AG09319 (cell line): ENCODE measurements around the gene RELCH.

Experiments used
- DNase-seq: peaks from one replicate; pipeline ENCODE4 v3.0.0-alpha.2; 2010; ENCODE audit warnings: low read depth; ENCODE audit errors: extremely low read depth
- CTCF ChIP-seq: IDR thresholded peaks from 2 replicates; pipeline ENCODE4 v1.5.1; 2011; ENCODE audit warnings: low read depth, mild to moderate bottlenecking, inconsistent platforms, low read length, moderate library complexity

The RELCH gene

GRCh38 chr18:62334120-62334519, 147.1 kb downstream of the RELCH start:
- no peak for TF ChIP-seq CTCF
- DNase-seq, result no peak

DNA sequence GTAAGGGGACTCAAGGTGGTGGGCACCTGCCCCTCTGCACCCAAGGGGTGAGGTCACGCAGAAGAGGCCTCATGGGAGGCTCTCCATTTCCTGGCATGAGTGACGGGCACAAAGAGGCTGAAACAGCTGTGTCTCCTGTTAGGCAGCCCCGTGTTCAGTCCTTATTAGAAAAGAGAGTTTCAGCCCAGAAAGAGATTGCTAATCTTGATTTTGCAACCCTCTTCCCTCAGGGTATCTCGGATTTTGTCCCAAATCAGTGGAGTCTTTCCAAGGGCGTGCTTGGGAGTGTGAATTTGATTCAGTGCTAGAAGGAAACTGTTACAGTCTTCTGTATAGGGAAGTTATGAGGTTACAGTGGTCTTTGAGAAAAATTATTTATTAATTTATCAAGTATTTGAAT, 148.4 kb downstream of the RELCH start:
- no peak for TF ChIP-seq CTCF

GRCh38 chr18:62336618-62337017, 149.6 kb downstream of the RELCH start:
- DNase-seq, result no peak
- no peak for TF ChIP-seq CTCF

More for the DNA sequence above, 148.4 kb downstream of the RELCH start:
- no peak for DNase-seq

- DNase-seq, result no peak
- no peak for TF ChIP-seq CTCF
These were observed 150.3 kb downstream of the RELCH start for GRCh38 chr18:62337336-62337735.

GRCh38 chr18:62338446-62339105, 151.5 kb downstream of the RELCH start:
- no peak for TF ChIP-seq CTCF

DNA sequence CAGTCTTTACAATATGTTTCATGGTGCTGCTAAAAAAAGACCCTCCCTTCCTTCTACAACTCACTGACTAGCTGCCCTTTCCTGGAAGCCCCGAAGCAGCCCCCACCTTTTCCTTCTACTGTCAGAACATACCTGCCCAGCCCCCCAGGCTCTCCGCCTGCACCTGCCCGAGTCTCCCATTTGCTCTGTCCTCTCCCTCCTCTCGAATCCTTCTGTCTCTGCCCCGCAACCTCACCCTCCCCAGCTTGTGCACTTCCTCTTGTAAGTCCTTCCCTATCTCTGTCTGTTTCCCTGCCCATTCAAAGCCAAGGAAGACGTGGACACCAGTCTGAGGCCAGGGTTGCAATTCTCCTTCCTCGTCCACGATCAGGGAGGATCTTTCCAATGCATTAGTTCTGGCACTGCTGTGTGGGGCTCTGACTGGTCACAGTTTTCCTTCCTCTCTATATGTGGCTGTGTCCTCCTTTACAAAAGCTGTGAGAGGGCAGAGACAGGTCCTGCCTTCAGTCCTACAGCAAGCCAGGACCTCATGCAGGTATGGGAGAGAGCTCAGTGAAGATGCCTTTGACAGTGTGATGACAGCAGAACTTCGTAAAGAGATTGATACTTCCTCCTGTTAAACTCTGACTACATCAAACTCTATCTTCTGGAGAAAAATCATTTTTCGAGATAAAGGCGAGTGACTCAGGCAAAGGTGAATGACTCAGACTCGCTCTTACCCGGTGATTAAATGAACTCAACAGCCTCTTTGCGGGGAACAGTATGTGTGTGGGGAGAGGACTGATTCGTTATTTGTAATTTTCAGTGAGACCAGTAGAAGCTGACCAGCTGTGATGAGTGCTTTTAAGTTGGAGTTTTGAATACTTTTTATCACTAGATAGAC, 152.3 kb downstream of the RELCH start:
- no peak for DNase-seq
- TF ChIP-seq CTCF, result no peak

More at GRCh38 chr18:62338446-62339105, 151.5 kb downstream of the RELCH start:
- DNase-seq, result no peak

- no peak for TF ChIP-seq CTCF
- DNase-seq, result no peak
These were observed 153.9 kb downstream of the RELCH start for GRCh38 chr18:62340996-62341395.
